Coronary artery (tissue), 2 donors: ENCODE results near the gene TMEM62.
"Not testable (repeated sequence)": the region's sequence is repeated elsewhere in the genome, so short reads cannot be mapped to it uniquely, and the experiment has no call there.

Experiments
- DNase-seq: peaks from one replicate; pipeline ENCODE4 v3.0.0-alpha.2; 2017; ENCODE audit warnings: low spot score
- H3K27ac ChIP-seq, 2 donors: fragments of 200-600 bp; sonication (generic); one replicate each; pipeline ENCODE4 v1.5.1; 2016 to 2019
- H3K4me3 ChIP-seq: fragments of 200-600 bp; sonication (generic); 2 replicates; pipeline ENCODE4 v1.5.1; 2016; ENCODE audit warnings: mild to moderate bottlenecking, moderate library complexity
- CTCF ChIP-seq: fragments of 200-600 bp; sonication (generic); IDR thresholded peaks from one replicate; pipeline ENCODE4 v1.5.1; 2019; ENCODE audit warnings: antibody characterized with exemption

TMEM62 gene

DNA sequence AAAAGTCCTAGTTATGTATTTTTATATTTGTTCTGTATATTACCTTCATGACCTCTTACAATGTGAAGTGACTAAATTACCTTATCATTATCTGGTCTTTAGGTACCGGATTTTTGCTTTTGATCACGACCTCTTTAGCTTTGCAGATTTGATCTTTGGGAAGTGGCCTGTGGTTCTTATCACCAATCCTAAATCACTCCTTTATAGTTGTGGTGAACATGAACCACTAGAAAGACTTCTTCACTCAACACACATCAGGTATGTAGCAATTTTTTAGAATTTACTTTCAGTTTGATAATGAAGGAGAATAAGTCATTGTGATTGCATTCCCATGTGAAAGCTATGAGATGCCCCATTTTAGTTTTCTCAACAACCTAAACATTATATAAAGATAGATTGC, 18.3 kb downstream of the TMEM62 start:
- no peak for DNase-seq

GRCh38 chr15:43153269-43153668, 19.9 kb downstream of the TMEM62 start:
- Histone ChIP-seq H3K27ac (no peak overlapping the region), H3K4me3 (no peak overlapping the region)
- DNase-seq = no peak
- no peak for TF ChIP-seq CTCF

More for the DNA sequence above, 18.3 kb downstream of the TMEM62 start:
- H3K4me3 ChIP-seq = no peak overlapping the region
- no peak overlapping the region for H3K27ac ChIP-seq
- TF ChIP-seq CTCF = no peak

DNA sequence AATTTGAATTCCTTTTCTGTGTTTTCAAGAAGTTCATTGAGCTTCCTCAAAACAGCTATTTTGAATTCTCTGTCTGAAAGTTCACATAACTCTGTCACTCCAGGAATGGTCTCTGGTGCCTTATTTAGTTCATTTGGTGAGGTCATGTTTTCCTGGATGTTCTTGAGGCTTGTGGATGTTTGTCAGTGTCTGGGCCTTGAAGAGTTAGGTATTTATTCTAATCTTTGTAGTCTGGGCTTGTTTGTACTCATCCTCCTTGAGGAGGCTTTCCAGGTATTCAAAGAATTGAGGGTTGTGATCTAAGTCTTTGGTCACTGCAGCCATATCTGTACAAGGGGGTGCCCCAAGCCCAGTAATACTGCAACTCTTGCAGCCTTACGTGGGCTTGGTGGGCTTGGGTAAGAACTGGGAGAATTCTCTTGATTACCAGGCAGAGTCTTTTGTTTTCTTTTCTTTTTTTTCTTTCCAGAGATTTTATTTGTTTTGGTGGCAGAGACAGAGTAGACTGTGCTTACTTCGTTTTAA, 32.5 kb downstream of the TMEM62 start:
- H3K27ac ChIP-seq = no peak overlapping the region
- no peak overlapping the region for H3K4me3 ChIP-seq
- no peak for DNase-seq
- TF ChIP-seq CTCF = no peak

GRCh38 chr15:43167261-43167660, 33.9 kb downstream of the TMEM62 start:
- not testable (repeated sequence) for H3K4me3 ChIP-seq, H3K27ac ChIP-seq, DNase-seq

DNA sequence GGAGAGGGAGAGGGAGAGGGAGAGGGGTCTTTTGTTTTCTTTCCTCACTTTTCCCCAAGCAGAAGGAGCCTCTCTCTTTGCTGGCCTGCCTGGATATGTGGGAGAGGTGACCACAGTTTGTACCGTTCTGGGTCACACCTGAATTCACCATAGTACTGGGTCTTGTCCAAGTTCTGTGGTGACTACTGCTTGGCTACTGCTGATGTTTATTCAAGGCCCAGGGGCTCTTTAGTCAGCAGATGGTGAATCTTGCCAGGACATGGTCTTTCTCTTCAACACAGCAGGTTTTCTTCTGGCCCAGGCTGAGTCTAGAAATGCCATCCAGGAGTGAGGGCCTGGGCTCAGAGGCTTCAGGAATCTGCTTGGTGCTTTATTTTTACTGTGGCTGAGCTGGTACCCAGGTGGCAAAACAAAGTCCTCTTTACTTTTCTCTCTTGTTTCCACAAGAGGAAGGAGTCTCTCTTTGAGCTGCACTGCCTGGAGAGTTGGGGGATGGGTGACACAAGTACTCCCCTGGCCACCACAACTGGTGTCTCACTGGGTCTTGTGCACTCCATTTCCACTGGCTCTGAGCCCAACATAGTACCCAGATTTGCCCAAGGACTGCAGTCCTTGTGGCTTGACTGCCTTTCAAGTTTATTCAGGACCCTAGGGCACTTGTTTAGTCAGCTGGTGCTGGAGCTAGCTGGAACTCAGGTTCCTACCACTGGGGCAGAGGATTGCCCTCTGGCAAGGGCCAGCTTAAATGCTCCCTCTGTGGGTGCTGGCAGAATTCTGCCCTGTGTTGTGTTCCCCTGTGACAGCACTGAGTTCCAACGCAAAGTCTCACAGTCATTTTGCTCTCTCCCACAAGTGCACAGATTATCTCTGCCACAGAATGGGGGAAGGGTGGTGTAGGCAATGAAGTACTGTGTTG, 35.1 kb downstream of the TMEM62 start:
- DNase-seq = no peak

GRCh38 chr15:43169888-43170287, 36.5 kb downstream of the TMEM62 start:
- Histone ChIP-seq H3K4me3 (no peak overlapping the region), H3K27ac (no peak overlapping the region)
- no peak for TF ChIP-seq CTCF
- DNase-seq = no peak

More for the DNA sequence above, 35.1 kb downstream of the TMEM62 start:
- Histone ChIP-seq H3K4me3 (no peak overlapping the region), H3K27ac (no peak overlapping the region)
- TF ChIP-seq CTCF = no peak

DNA sequence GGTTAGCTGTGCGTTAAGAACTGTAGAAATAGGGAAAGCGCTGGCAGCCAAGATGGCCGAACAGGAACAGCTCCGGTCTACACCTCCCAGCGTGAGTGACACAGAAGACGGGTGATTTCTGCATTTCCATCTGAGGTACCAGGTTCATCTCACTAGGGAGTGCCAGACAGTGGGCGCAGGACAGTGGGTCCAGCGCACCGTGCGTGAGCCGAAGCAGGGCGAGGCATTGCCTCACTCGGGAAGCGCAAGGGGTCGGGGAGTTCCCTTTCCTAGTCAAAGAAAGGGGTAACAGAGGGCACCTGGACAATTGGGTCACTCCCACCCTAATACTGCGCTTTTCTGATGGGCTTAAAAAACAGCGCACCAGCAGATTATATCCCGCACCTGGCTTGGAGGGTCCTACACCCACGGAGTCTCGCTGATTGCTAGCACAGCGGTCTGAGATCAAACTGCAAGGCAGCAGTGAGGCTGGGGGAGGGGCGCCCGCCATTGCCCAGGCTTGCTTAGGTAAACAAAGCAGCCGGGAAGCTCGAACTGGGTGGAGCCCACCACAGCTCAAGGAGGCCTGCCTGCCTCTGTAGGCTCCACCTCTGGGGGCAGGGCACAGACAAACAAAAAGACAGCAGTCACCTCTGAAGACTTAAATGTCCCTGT, 42.4 kb downstream of the TMEM62 start:
- H3K4me3 ChIP-seq, DNase-seq, H3K27ac ChIP-seq: not testable (repeated sequence)

- H3K4me3 ChIP-seq, DNase-seq, H3K27ac ChIP-seq: not testable (repeated sequence)
These were observed 43.8 kb downstream of the TMEM62 start for GRCh38 chr15:43177147-43177546.
